Measurements from ENCODE around the gene MESP1.

MESP1 gene

DNA sequence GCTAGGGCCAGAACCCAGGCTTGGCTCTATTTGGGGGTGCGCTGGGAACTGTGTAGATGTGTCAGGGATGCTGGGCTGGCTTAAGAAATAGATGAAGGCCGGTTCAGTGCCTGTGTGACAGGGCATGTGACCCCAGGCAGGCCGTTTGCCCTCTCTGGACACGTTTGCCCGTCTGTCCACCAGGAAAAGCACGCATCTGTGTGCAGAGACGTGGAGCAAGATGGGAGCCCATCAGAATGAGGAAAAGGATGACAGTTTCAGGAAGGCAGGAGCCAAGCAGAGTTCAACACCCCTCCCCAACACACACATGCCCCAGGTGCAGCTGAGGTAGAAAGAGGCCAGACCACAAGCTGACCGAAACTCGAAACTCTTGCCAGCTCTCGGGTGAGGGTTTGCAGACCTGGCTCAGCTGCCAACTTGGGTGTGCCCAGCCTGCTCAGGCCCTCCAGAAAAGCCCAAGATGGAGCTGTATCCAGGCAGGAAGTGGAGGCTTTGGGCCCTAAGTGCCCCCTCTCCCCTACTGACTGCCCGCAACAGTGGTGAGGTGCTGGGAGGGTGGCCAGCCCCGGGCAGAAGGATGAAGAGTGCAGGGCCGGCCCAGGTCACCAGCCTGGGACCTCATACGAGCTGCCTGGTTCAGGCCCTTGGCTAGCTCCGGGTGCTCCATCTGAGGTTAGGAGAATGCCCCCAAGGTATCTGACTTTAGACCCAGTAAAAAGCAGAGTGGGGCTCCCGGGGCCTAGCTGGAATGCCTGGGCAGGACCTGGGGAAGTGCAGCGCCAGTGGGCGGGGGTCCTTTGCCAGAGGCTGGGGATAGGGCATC, 10.2 kb upstream of the MESP1 start:
- TF ChIP-seq, protein P1, sequence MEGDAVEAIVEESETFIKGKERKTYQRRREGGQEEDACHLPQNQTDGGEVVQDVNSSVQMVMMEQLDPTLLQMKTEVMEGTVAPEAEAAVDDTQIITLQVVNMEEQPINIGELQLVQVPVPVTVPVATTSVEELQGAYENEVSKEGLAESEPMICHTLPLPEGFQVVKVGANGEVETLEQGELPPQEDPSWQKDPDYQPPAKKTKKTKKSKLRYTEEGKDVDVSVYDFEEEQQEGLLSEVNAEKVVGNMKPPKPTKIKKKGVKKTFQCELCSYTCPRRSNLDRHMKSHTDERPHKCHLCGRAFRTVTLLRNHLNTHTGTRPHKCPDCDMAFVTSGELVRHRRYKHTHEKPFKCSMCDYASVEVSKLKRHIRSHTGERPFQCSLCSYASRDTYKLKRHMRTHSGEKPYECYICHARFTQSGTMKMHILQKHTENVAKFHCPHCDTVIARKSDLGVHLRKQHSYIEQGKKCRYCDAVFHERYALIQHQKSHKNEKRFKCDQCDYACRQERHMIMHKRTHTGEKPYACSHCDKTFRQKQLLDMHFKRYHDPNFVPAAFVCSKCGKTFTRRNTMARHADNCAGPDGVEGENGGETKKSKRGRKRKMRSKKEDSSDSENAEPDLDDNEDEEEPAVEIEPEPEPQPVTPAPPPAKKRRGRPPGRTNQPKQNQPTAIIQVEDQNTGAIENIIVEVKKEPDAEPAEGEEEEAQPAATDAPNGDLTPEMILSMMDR (IDR thresholded peaks at IDR 0.05; ENCODE audit: low read depth, low read length): no peak
- DNase-seq (ENCODE audit: extremely low read depth, low read depth): no peak

GRCh38 chr15:89760303-89761008, 9.4 kb upstream of the MESP1 start:
- no peak for DNase-seq (ENCODE audit: extremely low read depth, low read depth)
- TF ChIP-seq, protein P1 (IDR thresholded peaks at IDR 0.05; ENCODE audit: low read depth, low read length): peak; percentile 99

GRCh38 chr15:89759835-89760234, 8.8 kb upstream of the MESP1 start:
- DNase-seq (ENCODE audit: extremely low read depth, low read depth): no peak
- TF ChIP-seq, protein P1 (IDR thresholded peaks at IDR 0.05; ENCODE audit: low read depth, low read length): no peak

DNA sequence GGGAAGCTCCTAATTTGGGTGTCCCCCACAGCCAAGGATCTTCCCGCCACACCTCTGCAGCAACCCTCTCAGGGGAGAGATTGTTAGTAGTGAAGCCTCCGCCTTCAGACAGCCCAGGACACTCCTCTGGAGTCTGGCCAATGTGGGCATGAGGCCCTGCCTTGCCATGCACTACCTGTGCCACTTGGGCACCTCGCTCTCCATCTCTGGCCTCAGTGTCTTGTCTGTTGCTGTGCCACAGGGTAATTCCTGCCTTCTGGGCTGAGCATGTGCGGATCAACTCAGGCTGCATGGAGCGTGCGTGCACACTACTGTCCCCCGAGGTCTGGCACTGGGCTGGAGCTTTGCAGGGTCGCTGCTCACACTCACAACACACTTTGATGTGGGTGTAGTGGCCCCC, 7.9 kb upstream of the MESP1 start:
- TF ChIP-seq, protein P1 (IDR thresholded peaks at IDR 0.05; ENCODE audit: low read depth, low read length): no peak
- DNase-seq (ENCODE audit: extremely low read depth, low read depth): no peak

- no peak for DNase-seq (ENCODE audit: extremely low read depth, low read depth)
- TF ChIP-seq, protein P1 (IDR thresholded peaks at IDR 0.05; ENCODE audit: low read depth, low read length): no peak
Measured at GRCh38 chr15:89758283-89758682, 7.2 kb upstream of the MESP1 start.

- TF ChIP-seq, protein P1 (IDR thresholded peaks at IDR 0.05; ENCODE audit: low read depth, low read length): no peak
Measured at GRCh38 chr15:89756897-89757296, 5.8 kb upstream of the MESP1 start.

DNA sequence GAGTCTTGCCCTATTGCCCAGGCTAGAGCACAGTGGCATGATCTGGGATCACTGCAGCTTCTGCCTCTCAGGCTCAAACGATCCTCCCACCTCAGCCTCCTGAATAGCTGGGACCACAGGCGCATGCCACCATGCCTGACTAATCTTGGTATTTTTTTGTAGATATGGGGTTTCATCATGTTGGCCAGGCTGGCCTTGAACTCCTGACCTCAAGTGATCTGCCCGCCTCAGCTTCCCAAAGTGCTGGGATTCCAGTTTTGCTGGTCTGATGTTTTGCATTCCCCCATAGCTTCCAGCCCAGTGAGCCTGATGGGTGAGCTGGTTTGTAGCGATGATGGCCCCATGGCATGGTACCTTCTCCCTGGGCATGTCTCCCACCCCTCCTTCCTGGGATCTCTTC, 4.7 kb upstream of the MESP1 start:
- DNase-seq (ENCODE audit: extremely low read depth, low read depth): no peak
- TF ChIP-seq, protein P1 (IDR thresholded peaks at IDR 0.05; ENCODE audit: low read depth, low read length): no peak

More at GRCh38 chr15:89756897-89757296, 5.8 kb upstream of the MESP1 start:
- DNase-seq (ENCODE audit: extremely low read depth, low read depth): no peak

All from AG09319 (cell line).